Measurements from ENCODE around the gene TAGLN3.

Gene TAGLN3

GRCh38 chr3:111961461-111962164 lies 37.1 kb upstream of the TAGLN3 start:
- TF ChIP-seq PATZ1 (CRISPR knock-in tag; IDR thresholded peaks at IDR 0.05; ENCODE audit: borderline replicate concordance) (no peak), ARNTL (CRISPR knock-in tag; IDR thresholded peaks at IDR 0.05; ENCODE audit: borderline replicate concordance, low read depth) (no peak), SNAI2 (CRISPR knock-in tag; IDR thresholded peaks at IDR 0.05) (no peak)
- ATAC-seq = peak; percentile 66

GRCh38 chr3:111963424-111963823 lies 35.3 kb upstream of the TAGLN3 start:
- peak; percentile 25; the same call in 2 of the 3 replicates for ATAC-seq
- no peak for TF ChIP-seq ZFP3 (CRISPR knock-in tag; IDR thresholded peaks at IDR 0.05)
- TF ChIP-seq BACH2 (CRISPR knock-in tag; IDR thresholded peaks at IDR 0.05; ENCODE audit: borderline replicate concordance) = no peak
- no peak for TF ChIP-seq TSHZ2 (CRISPR knock-in tag; IDR thresholded peaks at IDR 0.05)
- TF ChIP-seq OSR1 (CRISPR knock-in tag; IDR thresholded peaks at IDR 0.05) = no peak
- no peak for TF ChIP-seq ESRRG (CRISPR knock-in tag; IDR thresholded peaks at IDR 0.05)
- TF ChIP-seq CSRNP3 (CRISPR knock-in tag; IDR thresholded peaks at IDR 0.05) = no peak

GRCh38 chr3:111965484-111965883 lies 33.2 kb upstream of the TAGLN3 start:
- TF ChIP-seq ZFP3 (CRISPR knock-in tag; IDR thresholded peaks at IDR 0.05) = no peak
- TF ChIP-seq ZNF70 (CRISPR knock-in tag; IDR thresholded peaks at IDR 0.05) = no peak
- no peak for TF ChIP-seq PPARA (CRISPR knock-in tag; IDR thresholded peaks at IDR 0.05; ENCODE audit: borderline replicate concordance)
- no peak for TF ChIP-seq POU6F1 (CRISPR knock-in tag; IDR thresholded peaks at IDR 0.05; ENCODE audit: borderline replicate concordance, low read depth)
- TF ChIP-seq PATZ1 (CRISPR knock-in tag; IDR thresholded peaks at IDR 0.05; ENCODE audit: borderline replicate concordance) = no peak
- TF ChIP-seq ZC3H10 (CRISPR knock-in tag; IDR thresholded peaks at IDR 0.05) = no peak
- TF ChIP-seq ARNTL (CRISPR knock-in tag; IDR thresholded peaks at IDR 0.05; ENCODE audit: borderline replicate concordance, low read depth) = no peak
- no peak for ATAC-seq

GRCh38 chr3:111967068-111967467 lies 31.7 kb upstream of the TAGLN3 start:
- ATAC-seq = peak; percentile 18; the same call in 1 of the 3 replicates
- TF ChIP-seq TOX (CRISPR knock-in tag; IDR thresholded peaks at IDR 0.05; ENCODE audit: borderline replicate concordance) (no peak), ARNTL (CRISPR knock-in tag; IDR thresholded peaks at IDR 0.05; ENCODE audit: borderline replicate concordance, low read depth) (no peak), GLIS3 (CRISPR knock-in tag; IDR thresholded peaks at IDR 0.05) (no peak), ZNF8 (CRISPR knock-in tag; IDR thresholded peaks at IDR 0.05) (no peak), OSR1 (CRISPR knock-in tag; IDR thresholded peaks at IDR 0.05) (no peak), ESRRG (CRISPR knock-in tag; IDR thresholded peaks at IDR 0.05) (no peak), PATZ1 (CRISPR knock-in tag; IDR thresholded peaks at IDR 0.05; ENCODE audit: borderline replicate concordance) (no peak), BACH2 (CRISPR knock-in tag; IDR thresholded peaks at IDR 0.05; ENCODE audit: borderline replicate concordance) (no peak), ZFP3 (CRISPR knock-in tag; IDR thresholded peaks at IDR 0.05) (no peak), TCF4 (CRISPR knock-in tag; IDR thresholded peaks at IDR 0.05; ENCODE audit: borderline replicate concordance) (no peak), TSHZ2 (CRISPR knock-in tag; IDR thresholded peaks at IDR 0.05) (no peak)

Data from SK-N-SH treated with all-trans-retinoic acid at 6 μM for 48 hours (cell line).